NCI-H187 treated with DMSO at 0.1 percent for 48 hours (cell line): ENCODE data around the gene SLC2A1.

Experiments used
- DNase-seq: peaks from one replicate; lab custom pipeline; 2025; lab: John Stamatoyannopoulos, UW

The SLC2A1 gene

GRCh38 chr1:42960122-42960390 is 1.4 kb upstream of the SLC2A1 start:
- no peak for DNase-seq

GRCh38 chr1:42957880-42958487 is 684 bp downstream of the SLC2A1 start:
- no peak for DNase-seq

- DNase-seq, result no peak
Observed at GRCh38 chr1:42957229-42957879, 1.3 kb downstream of the SLC2A1 start.

GRCh38 chr1:42956739-42957138 is 1.9 kb downstream of the SLC2A1 start:
- no peak for DNase-seq

- DNase-seq, result no peak
Observed at GRCh38 chr1:42955311-42956063, 3.2 kb downstream of the SLC2A1 start.

- no peak for DNase-seq
Observed at GRCh38 chr1:42953182-42954180, 5.2 kb downstream of the SLC2A1 start.

- DNase-seq, result no peak
Observed at GRCh38 chr1:42952303-42953001, 6.2 kb downstream of the SLC2A1 start.

GRCh38 chr1:42951588-42951987 is 7.1 kb downstream of the SLC2A1 start:
- no peak for DNase-seq

GRCh38 chr1:42950116-42950481 is 8.6 kb downstream of the SLC2A1 start:
- DNase-seq, result no peak

- no peak for DNase-seq
Observed at GRCh38 chr1:42949312-42950115, 9.2 kb downstream of the SLC2A1 start.

- DNase-seq, result no peak
Observed at GRCh38 chr1:42947965-42948732, 10.5 kb downstream of the SLC2A1 start.

GRCh38 chr1:42947117-42947516 is 11.6 kb downstream of the SLC2A1 start:
- DNase-seq, result no peak

GRCh38 chr1:42946120-42946898 is 12.4 kb downstream of the SLC2A1 start:
- no peak for DNase-seq

- no peak for DNase-seq
Observed at GRCh38 chr1:42945164-42945563, 13.5 kb downstream of the SLC2A1 start.

- DNase-seq, result no peak
Observed at GRCh38 chr1:42944246-42944928, 14.3 kb downstream of the SLC2A1 start.

GRCh38 chr1:42943728-42944127 is 14.9 kb downstream of the SLC2A1 start:
- DNase-seq, result no peak

- DNase-seq, result no peak
Observed at GRCh38 chr1:42943166-42943565, 15.5 kb downstream of the SLC2A1 start.

GRCh38 chr1:42942444-42942843 is 16.2 kb downstream of the SLC2A1 start:
- peak; percentile 25 for DNase-seq
